NCI-H1092 treated with DMSO at 0.1 percent for 48 hours (cell line): ENCODE measurements around the gene ANXA2R.
"Not testable (repeated sequence)": the region's sequence is repeated elsewhere in the genome, so short reads cannot be mapped to it uniquely, and the experiment has no call there.

Experiments used
- DNase-seq: peaks from one replicate; lab custom pipeline; 2025; lab: John Stamatoyannopoulos, UW

ANXA2R gene

DNA sequence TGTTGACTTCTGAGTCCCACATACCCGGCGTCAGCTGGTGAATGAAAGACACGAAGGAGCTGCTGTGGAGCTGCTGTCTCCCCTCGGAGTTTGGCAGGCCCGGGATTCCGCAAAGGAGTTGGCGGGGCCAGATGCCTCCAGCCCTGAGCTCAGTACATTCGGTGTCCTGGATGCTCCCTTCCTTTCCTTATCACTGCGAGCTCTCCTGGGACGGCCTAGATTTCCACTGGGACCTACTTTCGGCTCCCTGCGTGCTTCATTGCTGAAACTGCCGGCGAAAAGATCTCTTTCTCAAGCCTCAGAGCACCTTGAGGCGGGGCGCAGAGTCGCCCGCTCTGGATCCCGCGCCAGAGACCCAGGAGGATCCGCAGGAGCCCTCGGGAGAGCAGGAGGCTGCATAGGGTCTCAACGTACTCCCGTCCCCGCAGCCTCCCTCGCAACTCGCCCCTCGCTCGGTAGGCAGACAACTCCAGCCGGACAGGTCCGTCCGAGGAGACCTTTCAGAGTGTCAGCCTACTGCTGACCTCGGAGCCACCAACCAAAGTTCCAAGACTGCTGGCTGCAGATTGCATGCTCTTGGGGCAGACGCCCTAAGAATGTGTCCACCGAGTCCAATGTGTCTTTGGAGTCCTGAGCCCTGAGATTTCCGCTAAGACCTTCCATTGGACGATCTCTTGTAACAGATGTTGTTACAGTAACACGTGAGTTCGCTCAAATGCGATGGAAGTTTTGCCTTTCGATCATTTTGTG, 6.1 kb downstream of the ANXA2R start:
- DNase-seq: no peak

DNA sequence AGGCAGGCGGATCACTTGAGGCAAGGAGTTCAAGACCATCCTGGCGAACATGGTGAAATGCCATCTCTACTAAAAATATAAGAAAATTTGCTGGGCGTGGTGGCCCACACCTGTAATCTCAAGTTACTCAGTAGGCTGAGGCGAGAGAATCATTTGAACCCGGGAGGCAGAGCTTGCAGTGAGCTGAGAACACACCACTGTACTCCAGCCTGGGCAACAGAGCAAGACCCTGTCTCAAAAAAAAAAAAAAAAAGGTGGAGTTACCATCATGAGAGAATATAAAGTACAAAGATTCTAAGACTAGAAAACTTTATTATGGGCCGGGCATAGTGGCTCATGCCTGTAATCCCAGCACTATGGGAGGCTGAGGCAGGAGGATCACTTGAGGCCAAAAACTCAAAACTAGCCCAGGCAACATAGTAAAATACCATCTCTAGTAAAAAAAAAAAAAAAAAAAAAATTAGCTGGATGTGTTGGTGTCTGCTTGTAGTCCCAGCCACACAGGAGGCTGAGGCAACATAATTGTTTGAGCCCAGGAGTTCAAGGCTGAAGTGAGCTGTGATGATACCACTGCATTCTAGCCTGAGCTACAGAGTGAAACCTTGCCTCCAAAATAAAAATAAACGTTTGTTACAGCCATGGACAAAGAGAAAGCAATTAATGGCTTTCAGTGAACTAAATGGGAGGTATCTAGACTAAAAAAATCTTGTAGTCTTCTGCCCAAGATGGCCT, 12.9 kb downstream of the ANXA2R start:
- DNase-seq: no peak

DNA sequence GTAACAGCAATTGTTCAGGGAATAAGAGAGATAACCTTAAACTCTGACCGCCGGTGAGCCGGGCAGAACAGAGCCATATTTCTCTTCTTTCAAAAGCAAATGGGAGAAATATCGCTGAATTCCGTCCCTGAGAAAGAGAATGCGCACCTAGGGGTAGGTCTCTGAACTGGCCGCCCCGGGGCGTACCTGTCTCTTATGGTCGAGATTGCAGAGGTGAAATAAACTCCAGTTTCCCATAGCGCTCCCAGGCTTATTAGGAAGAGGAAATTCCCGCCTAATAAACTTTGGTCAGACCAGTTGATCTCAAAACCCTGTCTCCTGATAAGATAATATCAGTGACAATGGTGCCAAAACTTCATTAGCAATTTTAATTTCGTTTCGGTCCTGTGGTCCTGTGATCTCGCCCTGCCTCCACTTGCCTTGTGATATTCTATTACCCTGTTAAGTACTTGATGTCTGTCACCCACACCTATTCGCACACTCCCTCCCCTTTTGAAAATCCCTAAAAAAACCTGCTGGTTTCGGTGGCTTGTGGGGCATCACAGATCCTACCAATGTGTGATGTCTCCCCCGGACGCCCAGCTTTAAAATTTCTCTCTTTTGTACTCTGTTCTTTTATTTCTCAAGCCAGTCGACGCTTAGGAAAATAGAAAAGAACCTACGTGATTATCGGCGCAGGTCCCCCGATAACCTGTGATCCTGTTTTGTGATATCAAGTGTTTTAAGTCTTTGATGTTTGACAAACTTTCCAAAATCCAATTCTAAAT, 14.8 kb downstream of the ANXA2R start:
- DNase-seq: not testable (repeated sequence)

DNA sequence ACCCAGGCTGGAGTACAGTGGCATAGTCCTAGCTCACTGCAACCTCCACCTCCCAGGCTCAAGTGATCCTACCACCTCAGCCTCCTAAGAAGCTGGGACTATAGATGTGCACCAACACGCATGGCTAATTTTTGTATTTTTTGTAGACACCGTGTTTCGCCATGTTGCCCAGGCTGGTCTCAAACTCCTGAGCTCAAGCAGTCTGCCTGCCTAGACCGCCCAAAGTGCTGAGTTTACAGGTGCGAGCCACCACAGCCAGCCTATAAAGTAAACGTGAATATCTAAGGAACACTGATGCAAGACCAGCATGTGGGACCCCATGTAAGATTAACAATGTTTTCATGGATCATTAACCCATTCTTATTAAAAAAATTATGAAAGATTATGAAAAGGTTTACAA, 15.9 kb downstream of the ANXA2R start:
- no peak for DNase-seq

DNA sequence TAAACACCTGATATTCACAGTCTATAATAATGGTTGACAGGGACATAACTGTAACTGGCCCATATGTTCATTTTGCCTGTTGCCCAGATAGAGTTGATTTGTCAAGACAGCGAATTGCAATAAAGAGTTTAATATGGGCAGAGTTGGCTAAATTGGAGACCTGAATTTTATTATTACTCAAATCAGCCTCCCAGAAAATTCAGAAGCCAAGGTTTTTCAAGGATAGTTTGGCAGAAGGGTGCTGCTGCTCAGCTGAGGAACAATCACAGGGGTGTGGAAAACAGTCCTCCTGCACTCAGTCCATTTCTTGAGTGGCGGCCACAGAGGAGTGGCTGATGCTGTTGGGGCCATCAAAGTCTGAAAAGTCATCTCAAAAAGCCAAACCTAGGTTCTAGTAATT, 19.0 kb downstream of the ANXA2R start:
- peak; percentile 61 for DNase-seq

DNA sequence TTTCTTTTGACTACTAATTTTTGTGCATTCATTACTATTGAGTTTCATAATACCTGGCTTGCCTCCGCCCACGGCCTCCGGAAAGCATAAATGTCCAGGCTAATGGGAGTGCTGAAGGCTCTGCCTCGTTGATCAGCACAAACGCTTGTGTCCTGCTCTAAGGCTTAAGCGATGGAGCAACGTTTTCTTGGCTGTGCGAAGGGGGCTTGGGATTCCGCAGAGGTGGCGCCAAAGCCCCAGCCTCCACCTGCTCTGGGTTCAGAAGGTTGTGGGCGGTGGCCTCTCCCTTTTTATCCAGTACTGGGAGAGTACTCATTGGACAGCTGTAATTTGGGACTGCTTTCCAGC, 19.7 kb downstream of the ANXA2R start:
- peak; percentile 92 for DNase-seq

DNA sequence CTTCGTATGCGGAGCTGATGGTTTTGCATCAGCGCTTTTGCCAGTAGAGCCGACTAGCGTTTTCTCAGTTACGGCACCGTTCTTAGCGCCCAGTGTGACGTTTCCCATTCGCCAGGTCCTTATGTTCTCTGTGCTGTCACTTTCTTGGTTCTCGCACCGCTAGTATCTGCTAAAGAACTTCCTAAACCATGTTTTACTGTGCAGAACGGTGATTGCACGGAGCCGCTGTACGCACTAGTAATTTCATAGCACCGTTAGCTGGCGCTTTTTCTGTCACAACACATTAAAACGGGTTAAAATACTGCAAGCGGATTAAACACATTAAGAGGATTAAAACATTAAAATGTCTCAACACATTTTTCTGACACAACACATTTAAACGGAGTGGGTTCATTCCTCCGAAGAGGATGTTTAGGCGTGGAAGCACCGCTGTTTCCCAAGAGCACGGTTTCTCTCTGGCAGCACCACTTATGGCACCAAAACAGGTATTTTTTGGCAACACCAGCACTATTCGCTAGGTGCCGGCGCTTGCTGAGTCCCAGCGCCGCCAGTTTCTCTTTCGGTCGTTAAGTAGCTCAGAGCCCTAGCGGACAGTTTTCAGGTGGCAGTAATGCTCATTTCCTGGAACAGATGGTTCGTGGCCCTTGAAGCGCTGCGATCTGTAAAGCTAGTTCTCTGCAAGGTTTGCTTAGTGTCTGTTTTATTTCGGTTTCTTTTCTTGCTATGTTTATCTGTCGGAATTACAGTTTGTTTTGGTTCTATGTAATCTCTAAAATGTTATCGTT, 20.3 kb downstream of the ANXA2R start:
- DNase-seq: peak; percentile 96

DNA sequence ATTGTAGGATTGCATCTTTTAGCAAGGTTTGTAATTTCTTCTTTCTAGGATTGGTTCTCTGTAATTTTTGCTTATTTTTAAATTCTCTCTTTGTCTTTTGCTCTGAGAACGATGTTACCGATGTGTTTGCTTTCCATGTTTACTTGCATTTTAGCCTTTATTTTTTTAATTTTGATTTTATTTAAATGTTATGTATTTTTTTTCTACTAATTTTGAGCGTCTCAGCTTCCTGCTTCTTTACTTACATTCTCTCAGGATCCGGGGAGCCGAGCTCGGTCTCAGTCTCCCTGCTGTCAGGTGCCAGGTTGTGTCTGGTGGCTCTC, 20.9 kb downstream of the ANXA2R start:
- DNase-seq: no peak

DNA sequence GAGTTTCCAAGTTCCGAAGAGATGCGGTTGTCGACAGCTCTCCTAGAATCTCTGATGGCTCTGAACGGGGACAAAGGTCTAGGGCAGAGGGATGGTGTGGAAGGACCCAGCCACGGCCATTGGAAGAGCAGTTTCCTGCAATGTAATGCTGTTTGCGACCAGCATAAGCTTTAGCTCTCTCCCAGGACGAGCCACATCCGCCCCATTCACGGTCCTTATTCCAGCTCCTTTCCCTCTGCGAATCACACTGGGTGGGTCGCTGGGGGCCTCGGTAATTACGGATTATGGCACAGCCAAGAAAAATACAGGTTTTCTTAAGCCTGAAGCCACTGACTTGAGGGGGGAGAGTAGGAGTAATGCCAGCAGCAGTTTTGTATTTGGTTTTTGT, 22.7 kb downstream of the ANXA2R start:
- peak; percentile 74 for DNase-seq

DNA sequence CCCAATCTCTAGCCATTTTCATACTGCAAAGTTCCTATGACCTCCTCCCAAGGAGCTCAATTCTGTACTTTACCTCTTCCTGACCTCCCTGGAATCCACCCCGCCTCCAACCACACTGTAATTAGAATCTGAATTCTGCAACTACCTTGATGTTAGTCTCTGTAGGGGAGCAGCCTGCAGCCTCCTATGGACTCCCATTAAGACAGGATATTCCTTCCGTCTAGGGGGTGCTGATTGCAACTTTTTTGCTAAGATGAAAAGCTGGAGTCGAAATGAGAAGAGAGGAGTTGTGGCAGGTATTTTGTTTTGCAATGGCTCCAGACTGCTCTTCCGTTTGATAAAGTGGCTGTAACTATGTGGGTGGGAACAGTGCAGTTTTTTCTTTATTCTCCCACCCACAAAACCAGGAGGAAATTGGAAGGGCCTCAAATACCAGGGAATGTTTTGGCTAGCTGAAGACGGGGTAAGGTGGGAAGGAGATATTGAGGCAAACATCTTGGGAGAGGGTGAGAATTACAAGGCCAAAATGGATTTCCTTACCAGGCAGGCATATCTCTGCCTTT, 23.8 kb downstream of the ANXA2R start:
- no peak for DNase-seq

DNA sequence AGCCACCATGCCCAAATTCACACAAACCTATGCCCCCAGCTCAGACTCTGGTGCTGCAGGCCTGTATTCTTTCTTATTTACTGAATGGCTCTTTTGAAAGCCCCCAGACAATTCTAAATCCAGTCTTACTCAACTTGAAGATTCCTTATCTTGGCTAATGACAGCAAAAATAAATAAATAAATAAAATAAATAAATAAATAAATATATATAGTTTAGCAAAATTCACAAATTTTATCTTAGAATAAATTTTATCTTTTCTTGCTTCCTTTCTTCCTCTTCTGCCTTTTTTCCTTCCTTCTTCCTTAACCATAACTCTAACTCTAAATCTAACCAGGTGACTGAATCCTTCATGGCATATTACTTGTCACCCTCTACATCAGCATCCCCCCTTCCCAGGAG, 25.6 kb downstream of the ANXA2R start:
- no peak for DNase-seq

DNA sequence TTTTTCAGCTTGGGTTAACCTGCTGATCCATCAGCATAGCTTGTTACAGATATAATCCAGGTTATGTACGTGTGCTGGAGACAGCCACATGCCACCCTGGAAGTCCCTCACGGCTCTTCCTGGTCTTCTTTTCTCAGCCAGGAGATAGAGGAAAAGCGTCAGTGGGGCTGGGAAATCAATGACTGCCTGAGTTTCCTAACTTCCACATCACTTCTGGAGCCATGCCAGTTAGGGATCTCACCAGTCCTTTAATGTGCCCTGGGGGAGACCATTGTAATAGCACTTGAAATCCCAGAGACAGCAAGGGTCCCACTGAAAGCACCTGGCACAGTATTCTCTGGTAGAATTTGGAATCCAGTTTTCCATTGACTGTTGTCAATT, 29.2 kb downstream of the ANXA2R start:
- peak; percentile 49 for DNase-seq

DNA sequence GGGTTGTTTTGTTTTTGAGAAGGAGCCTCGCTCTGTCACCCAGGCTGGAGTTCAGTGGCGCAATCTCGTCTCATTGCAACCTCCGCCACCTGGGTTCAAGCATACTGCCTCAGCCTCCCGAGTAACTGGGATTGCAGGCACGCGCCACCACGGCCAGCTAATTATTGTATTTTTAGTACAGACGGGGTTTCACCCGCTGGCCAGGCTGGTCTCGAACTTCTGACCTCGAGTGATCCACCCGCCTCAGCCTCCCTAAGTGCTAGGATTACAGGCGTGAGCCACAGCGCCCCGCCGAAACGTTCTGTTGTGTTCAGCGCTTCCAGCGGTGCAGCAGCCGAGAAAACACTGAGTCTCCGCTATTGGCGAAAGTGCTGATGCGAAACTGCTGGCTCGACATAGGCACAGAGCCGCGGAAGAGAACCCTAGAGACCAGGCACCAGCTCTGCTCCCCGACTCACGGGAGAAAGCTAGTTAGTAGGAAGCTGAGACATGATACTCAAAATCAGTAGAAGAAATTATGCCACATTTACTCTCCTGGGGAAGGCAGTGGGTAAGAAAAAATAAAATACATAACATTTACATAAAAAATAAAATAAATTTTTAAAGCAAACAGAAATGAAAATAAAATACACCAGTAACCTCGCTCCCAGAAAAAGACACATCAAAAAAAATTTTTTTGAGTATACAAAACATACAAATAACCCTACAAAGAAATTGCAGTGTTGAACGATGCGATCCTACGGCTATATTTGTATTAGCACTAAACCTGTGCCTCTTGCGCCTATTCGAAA, 31.6 kb downstream of the ANXA2R start:
- DNase-seq: peak; percentile 88

DNA sequence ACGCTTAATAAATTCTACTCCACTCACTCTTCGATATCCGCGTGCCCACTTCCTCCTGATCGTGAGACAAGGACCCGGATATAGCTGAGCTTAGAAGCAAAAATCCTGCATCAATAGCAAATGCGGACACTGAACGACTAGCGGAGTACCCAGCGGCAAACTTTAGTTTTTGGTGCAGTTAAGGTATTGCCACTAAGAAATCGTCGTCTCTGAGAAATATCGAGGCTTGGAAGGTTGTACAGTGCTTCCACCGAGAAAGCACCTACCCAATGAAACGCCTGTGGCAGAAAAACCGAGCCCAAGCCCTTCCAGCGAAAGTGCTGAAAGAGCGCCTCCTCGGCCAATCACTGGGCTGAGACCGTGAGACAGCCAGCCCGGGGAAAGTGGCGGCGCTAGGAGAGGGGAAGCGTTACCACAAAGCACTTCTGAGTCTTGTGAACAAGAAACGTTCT, 32.2 kb downstream of the ANXA2R start:
- peak; percentile 93 for DNase-seq

DNA sequence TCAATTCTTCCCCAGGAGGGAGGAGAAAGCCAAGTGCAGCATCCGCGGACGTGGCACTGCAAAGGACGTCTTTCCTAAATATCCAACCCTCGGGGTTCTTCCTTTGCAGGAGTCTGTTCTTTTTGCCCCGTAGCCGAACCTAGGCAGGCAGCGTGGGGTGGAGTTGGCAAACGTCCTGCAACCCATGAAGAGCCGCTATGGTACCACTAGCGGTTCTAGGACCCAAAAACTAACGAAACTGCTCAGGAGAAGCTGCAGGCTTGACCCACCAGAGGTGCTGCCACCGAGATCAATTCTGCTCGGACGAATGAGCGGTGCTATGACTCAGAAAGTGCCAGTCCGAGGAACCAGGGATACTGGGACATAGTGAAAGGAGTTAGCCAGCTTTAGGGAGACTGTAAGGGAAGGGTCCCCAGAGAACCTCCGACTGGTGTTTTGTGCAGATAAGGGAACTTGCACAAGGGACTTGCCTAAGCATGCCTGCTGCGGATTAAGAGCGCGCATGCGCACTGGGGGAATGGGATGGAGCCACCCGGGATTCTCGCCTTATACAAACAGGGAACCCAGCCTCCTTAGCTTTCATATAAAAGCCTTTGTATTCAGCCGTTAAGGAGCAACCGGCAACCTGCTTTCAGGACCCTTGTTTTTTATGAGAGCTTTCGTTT, 32.7 kb downstream of the ANXA2R start:
- DNase-seq: peak; percentile 93

DNA sequence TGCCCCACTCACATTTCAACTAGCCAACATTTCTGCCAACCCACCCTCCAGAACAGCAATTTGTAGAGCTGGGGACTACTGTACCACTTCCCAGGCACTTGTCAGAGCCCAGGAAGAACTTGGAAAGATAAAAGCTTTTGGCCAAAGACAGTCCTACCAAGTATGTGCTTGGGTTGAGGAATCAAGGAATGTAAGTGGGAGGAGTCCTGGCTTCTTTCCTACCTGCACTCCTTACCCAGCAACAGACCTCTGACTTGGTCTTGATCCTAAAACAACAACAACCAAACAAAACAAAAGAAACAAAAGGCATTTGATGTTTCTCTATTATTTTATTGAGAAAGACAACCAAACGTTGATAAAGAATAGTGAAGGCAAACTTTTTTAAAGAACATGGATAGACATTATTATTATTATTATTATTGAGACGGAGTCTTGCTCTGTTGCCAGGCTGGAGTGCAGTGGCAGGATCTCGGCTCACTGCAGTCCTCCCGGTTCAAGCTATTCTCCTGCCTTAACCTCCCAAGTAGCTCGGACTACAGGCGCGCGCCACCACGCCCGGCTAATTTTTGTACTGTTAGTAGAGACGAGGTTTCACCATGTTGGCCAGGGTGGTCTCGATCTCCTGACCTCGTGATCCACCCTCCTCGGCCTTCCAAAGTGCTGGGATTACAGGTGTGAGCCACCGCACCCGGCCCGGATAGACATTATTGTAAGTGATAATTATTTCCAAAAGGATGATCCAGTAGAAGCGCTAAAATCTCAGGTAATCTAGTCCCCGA, 33.5 kb downstream of the ANXA2R start:
- DNase-seq: no peak

DNA sequence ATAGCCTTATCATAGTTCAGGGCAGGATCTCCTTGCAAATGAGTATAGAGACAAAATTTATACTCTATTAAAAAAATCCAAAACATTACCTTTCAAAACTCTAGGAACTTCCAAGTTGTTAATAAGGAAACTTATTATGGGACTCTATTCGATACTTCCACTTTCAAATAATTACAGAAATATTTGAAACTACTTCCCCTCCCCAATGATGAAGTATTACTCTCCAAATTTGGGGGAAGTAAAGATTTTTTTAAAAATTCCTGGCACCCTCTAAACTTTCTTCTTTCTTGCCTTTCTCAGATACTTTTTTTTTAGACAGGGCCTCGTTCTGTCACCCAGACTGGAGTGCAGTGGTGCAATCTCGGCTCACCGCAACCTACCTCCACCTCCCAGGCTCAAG, 35.1 kb downstream of the ANXA2R start:
- DNase-seq: no peak

DNA sequence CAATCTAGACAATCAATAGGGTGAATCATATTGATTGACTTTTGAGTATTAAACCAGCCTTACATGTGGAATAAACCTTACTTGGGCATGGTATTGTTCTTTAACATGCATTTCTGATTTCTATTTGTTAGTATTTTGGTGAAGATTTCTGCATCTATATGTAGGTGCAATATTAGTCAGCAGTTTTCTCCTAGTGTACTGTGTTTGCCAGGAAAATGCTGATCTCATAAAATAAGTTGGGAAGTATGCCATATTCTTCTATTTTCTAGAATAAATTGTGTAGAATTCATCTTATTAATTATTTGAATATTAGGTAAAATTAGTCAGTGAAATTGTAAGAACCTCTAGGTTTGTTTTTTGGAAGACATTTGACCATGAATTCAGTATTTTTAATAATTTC, 38.4 kb downstream of the ANXA2R start:
- no peak for DNase-seq

DNA sequence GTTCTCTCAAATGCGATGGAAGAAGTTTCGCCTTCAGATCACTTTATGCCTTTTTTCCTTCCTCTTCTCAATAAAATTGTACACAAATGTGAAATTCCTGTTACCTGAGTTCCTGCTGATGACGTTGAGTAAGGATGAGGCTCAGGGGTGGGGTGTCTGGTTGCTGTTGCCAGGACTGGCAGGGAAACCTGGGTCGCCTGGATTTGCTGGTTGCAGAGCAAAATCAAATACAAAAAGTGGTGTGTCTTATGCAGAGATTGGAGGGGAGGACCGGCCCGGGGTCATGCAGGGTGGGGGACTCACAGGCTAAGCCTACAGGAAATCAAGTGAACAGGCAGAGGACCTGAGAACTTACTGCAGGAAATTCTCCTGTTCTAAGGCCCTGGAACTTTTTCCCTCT, 39.2 kb downstream of the ANXA2R start:
- DNase-seq: no peak
